OCI-LY3 (cell line): ENCODE measurements around the gene URM1.

Experiments used
- CTCF ChIP-seq: fragments of 200-600, 300-600 bp; sonication (generic); IDR thresholded peaks from 2 replicates; pipeline ENCODE4 v1.5.1; 2014; ENCODE audit warnings: antibody characterized with exemption, low read length, low read depth
- EZH2phosphoT487 ChIP-seq: fragments of 200-600 bp; shearing (Covaris generic); IDR thresholded peaks from 2 replicates; pipeline ENCODE4 v1.6.1; 2018; ENCODE audit warnings: antibody characterized with exemption, mixed run types, low read depth

GRCh38 chr9:128394379-128395168, 23.4 kb downstream of the URM1 start:
- TF ChIP-seq CTCF (no peak), EZH2phosphoT487 (no peak)
